MM.1S (cell line): ENCODE data around the gene BAG3.

Experiments
- DNase-seq: peaks from one replicate; pipeline ENCODE4 v3.0.0-alpha.2; 2015
- H2AFZ ChIP-seq: fragments of 300-600 bp; sonication (generic); 2 replicates; pipeline ENCODE4 v1.6.0; 2016; ENCODE audit warnings: antibody characterized with exemption, low read length
- H3F3A ChIP-seq: fragments of 300-600 bp; sonication (generic); 2 replicates; pipeline ENCODE4 v1.6.1; 2016; ENCODE audit warnings: mild to moderate bottlenecking, antibody characterized with exemption, low read length, moderate library complexity, mixed read lengths; ENCODE audit not compliant: insufficient read depth
- H3K27ac ChIP-seq: fragments of 300-600 bp; sonication (generic); 2 replicates; pipeline ENCODE4 v1.5.1; 2016; ENCODE audit warnings: mild to moderate bottlenecking, low read length
- H3K27me3 ChIP-seq: fragments of 300-600 bp; sonication (generic); replicated peaks from 2 replicates; pipeline ENCODE4 v1.6.0; 2016; ENCODE audit warnings: low read length; ENCODE audit not compliant: insufficient read depth
- H3K36me3 ChIP-seq: fragments of 300-600 bp; sonication (generic); replicated peaks from 2 replicates; pipeline ENCODE4 v1.6.1; 2016; ENCODE audit warnings: mild to moderate bottlenecking, low read length, mixed read lengths; ENCODE audit not compliant: insufficient read depth
- H3K4me1 ChIP-seq: fragments of 300-600 bp; sonication (generic); 2 replicates; pipeline ENCODE4 v1.6.1; 2016; ENCODE audit warnings: low read length, mixed read lengths
- H3K4me2 ChIP-seq: fragments of 300-600 bp; sonication (generic); 2 replicates; pipeline ENCODE4 v1.6.0; 2016; ENCODE audit warnings: low read depth, low read length
- H3K4me3 ChIP-seq: fragments of 300-600 bp; sonication (generic); 2 replicates; pipeline ENCODE4 v1.5.1; 2016; ENCODE audit warnings: low read length, mixed read lengths
- H3K79me2 ChIP-seq: fragments of 300-600 bp; sonication (generic); 2 replicates; pipeline ENCODE4 v1.6.1; 2016; ENCODE audit warnings: mixed run types, low read length, mixed read lengths
- H3K9ac ChIP-seq: fragments of 300-600 bp; sonication (generic); 2 replicates; pipeline ENCODE4 v1.6.1; 2016; ENCODE audit warnings: low read length, mixed read lengths
- H3K9me2 ChIP-seq: fragments of 300-600 bp; sonication (generic); replicated peaks from 2 replicates; pipeline ENCODE4 v1.6.1; 2016; ENCODE audit warnings: mild to moderate bottlenecking, low read length, mixed read lengths; ENCODE audit not compliant: insufficient read depth
- H3K9me3 ChIP-seq: fragments of 300-600 bp; sonication (generic); replicated peaks from 2 replicates; pipeline ENCODE4 v1.6.1; 2016; ENCODE audit warnings: mild to moderate bottlenecking, low read length, mixed read lengths; ENCODE audit not compliant: insufficient read depth
- H4K20me1 ChIP-seq: fragments of 300-600 bp; sonication (generic); 2 replicates; pipeline ENCODE4 v1.6.1; 2016; ENCODE audit warnings: mild to moderate bottlenecking, low read length, moderate library complexity, mixed read lengths; ENCODE audit not compliant: insufficient read depth
- CTCF ChIP-seq: fragments of 300-600 bp; sonication (generic); IDR thresholded peaks from 2 replicates; pipeline ENCODE4 v1.5.1; 2016; ENCODE audit warnings: antibody characterized with exemption, low read length, mixed read lengths
- EZH2 ChIP-seq: fragments of 300-600 bp; sonication (generic); optimal IDR thresholded peaks from 2 replicates; pipeline ENCODE3; 2017; ENCODE audit warnings: low read depth, mild to moderate bottlenecking, antibody characterized with exemption, low read length, mixed read lengths
- EZH2phosphoT487 ChIP-seq: fragments of 300-600 bp; sonication (generic); IDR thresholded peaks from 2 replicates; pipeline ENCODE4 v1.6.1; 2018; ENCODE audit warnings: antibody characterized with exemption, low read length

Gene BAG3

GRCh38 chr10:119713744-119714483 is 62.7 kb downstream of the BAG3 start:
- no peak overlapping the region for H2AFZ ChIP-seq
- no peaks in the 10 kb centered on the region for H3F3A ChIP-seq
- H3K4me2 ChIP-seq = no peak overlapping the region
- H3K79me2 ChIP-seq = no peaks in the 10 kb centered on the region
- H4K20me1 ChIP-seq = no peaks in the 10 kb centered on the region
- no peak for DNase-seq
- H3K9me3 ChIP-seq = no peaks in the 10 kb centered on the region
- no peaks in the 10 kb centered on the region for H3K36me3 ChIP-seq
- no peak for TF ChIP-seq EZH2phosphoT487
- no peak for TF ChIP-seq CTCF
- TF ChIP-seq EZH2 = no peak
- no peaks in the 10 kb centered on the region for H3K27me3 ChIP-seq
- no peaks in the 10 kb centered on the region for H3K9me2 ChIP-seq
- no peak overlapping the region for H3K27ac ChIP-seq
- H3K4me1 ChIP-seq = no peaks in the 10 kb centered on the region
- H3K4me3 ChIP-seq = no peak overlapping the region
- H3K9ac ChIP-seq = no peak overlapping the region

- no peaks in the 10 kb centered on the region for H4K20me1 ChIP-seq
- H3K36me3 ChIP-seq = no peaks in the 10 kb centered on the region
- no peaks in the 10 kb centered on the region for H3K27me3 ChIP-seq
- H3K4me2 ChIP-seq = no peak overlapping the region
- no peak overlapping the region for H2AFZ ChIP-seq
- H3K9me3 ChIP-seq = no peaks in the 10 kb centered on the region
- no peak for TF ChIP-seq EZH2
- TF ChIP-seq CTCF = no peak
- no peak for TF ChIP-seq EZH2phosphoT487
- H3K9me2 ChIP-seq = no peaks in the 10 kb centered on the region
- H3K9ac ChIP-seq = no peak overlapping the region
- no peak overlapping the region for H3K4me3 ChIP-seq
- no peak for DNase-seq
- H3F3A ChIP-seq = no peaks in the 10 kb centered on the region
- H3K27ac ChIP-seq = no peak overlapping the region
- no peaks in the 10 kb centered on the region for H3K4me1 ChIP-seq
- H3K79me2 ChIP-seq = no peaks in the 10 kb centered on the region
These were observed 63.3 kb downstream of the BAG3 start for GRCh38 chr10:119714484-119714816.

GRCh38 chr10:119715628-119716505 is 64.7 kb downstream of the BAG3 start:
- Histone ChIP-seq H4K20me1 (no peaks in the 10 kb centered on the region), H3K9me2 (no peaks in the 10 kb centered on the region), H3K4me1 (no peaks in the 10 kb centered on the region), H2AFZ (no peak overlapping the region), H3K36me3 (no peaks in the 10 kb centered on the region), H3F3A (no peaks in the 10 kb centered on the region), H3K79me2 (no peaks in the 10 kb centered on the region), H3K9ac (no peak overlapping the region), H3K27me3 (no peaks in the 10 kb centered on the region), H3K4me2 (no peak overlapping the region), H3K4me3 (no peak overlapping the region), H3K9me3 (no peaks in the 10 kb centered on the region), H3K27ac (no peak overlapping the region)
- TF ChIP-seq CTCF (no peak), EZH2 (no peak), EZH2phosphoT487 (no peak)
- DNase-seq = no peak
